ENCODE measurements around the gene COA8.

The COA8 gene

GRCh38 chr14:103576371-103577024, 13.7 kb downstream of the COA8 start:
- H3K4me3 ChIP-seq (ENCODE audit: low read length): no peak overlapping the region
- H3K23ac ChIP-seq (ENCODE audit: low read length): no peak overlapping the region
- peaks cover 3% of the 10 kb centered on the region for H3K36me3 ChIP-seq (ENCODE audit: control insufficient read depth, insufficient read depth, low read length)
- H3K4me1 ChIP-seq (ENCODE audit: control insufficient read depth, low read depth, low read length): no peaks in the 10 kb centered on the region
- H2BK15ac ChIP-seq (replicated peaks; ENCODE audit: low read depth): no peak overlapping the region
- H3K4ac ChIP-seq (ENCODE audit: low read depth, low read length): no peak overlapping the region
- no peak overlapping the region for H4K8ac ChIP-seq (ENCODE audit: low read depth, low read length)
- H2AK5ac ChIP-seq (ENCODE audit: low read length): no peak overlapping the region
- H3K79me1 ChIP-seq (ENCODE audit: low read length): no peaks in the 10 kb centered on the region
- H2BK5ac ChIP-seq (ENCODE audit: low read length): no peak overlapping the region
- H3K79me2 ChIP-seq (ENCODE audit: control insufficient read depth, insufficient read depth, low read length): no peaks in the 10 kb centered on the region
- DNase-seq: peak; percentile 72
- H2BK120ac ChIP-seq (ENCODE audit: low read depth, low read length): no peak overlapping the region
- no peak overlapping the region for H3K9ac ChIP-seq (ENCODE audit: low read length)
- WGBS (ENCODE audit: extremely low coverage, insufficient coverage, low lambda C conversion rate): no CpG with 5 or more reads among the region's 9 CpGs
- H3K27me3 ChIP-seq (ENCODE audit: insufficient read depth, low read length, poor library complexity): no peaks in the 10 kb centered on the region
- H4K5ac ChIP-seq (ENCODE audit: low read length): no peak overlapping the region
- H3K56ac ChIP-seq (ENCODE audit: low read length): no peak overlapping the region
- no peak overlapping the region for H3K4me2 ChIP-seq (ENCODE audit: low read length)
- no peak overlapping the region for H3K27ac ChIP-seq (ENCODE audit: low read depth, low read length)
- H3K18ac ChIP-seq (ENCODE audit: low read length): no peak overlapping the region

GRCh38 chr14:103578401-103579075, 15.8 kb downstream of the COA8 start:
- H3K4me3 ChIP-seq (ENCODE audit: low read length): no peak overlapping the region

GRCh38 chr14:103581206-103581605, 18.4 kb downstream of the COA8 start:
- H3K18ac ChIP-seq (ENCODE audit: low read length): no peak overlapping the region
- H3K27me3 ChIP-seq (ENCODE audit: insufficient read depth, low read length, poor library complexity): no peaks in the 10 kb centered on the region
- no peak for DNase-seq
- no peak overlapping the region for H3K4me2 ChIP-seq (ENCODE audit: low read length)
- H2BK120ac ChIP-seq (ENCODE audit: low read depth, low read length): no peak overlapping the region
- H3K79me2 ChIP-seq (ENCODE audit: control insufficient read depth, insufficient read depth, low read length): no peaks in the 10 kb centered on the region
- no peak overlapping the region for H2BK5ac ChIP-seq (ENCODE audit: low read length)
- no peak overlapping the region for H3K9ac ChIP-seq (ENCODE audit: low read length)
- no peak overlapping the region for H2AK5ac ChIP-seq (ENCODE audit: low read length)
- H3K79me1 ChIP-seq (ENCODE audit: low read length): no peaks in the 10 kb centered on the region
- no peak overlapping the region for H4K8ac ChIP-seq (ENCODE audit: low read depth, low read length)
- no CpG with 5 or more reads among the region's 11 CpGs for WGBS (ENCODE audit: extremely low coverage, insufficient coverage, low lambda C conversion rate)
- no peak overlapping the region for H3K4me3 ChIP-seq (ENCODE audit: low read length)
- H3K4ac ChIP-seq (ENCODE audit: low read depth, low read length): no peak overlapping the region
- no peak overlapping the region for H3K23ac ChIP-seq (ENCODE audit: low read length)
- H4K5ac ChIP-seq (ENCODE audit: low read length): no peak overlapping the region
- H3K27ac ChIP-seq (ENCODE audit: low read depth, low read length): no peak overlapping the region
- no peak overlapping the region for H2BK15ac ChIP-seq (replicated peaks; ENCODE audit: low read depth)
- no peaks in the 10 kb centered on the region for H3K36me3 ChIP-seq (ENCODE audit: control insufficient read depth, insufficient read depth, low read length)
- H3K4me1 ChIP-seq (ENCODE audit: control insufficient read depth, low read depth, low read length): no peaks in the 10 kb centered on the region
- H3K56ac ChIP-seq (ENCODE audit: low read length): no peak overlapping the region

More at GRCh38 chr14:103578401-103579075, 15.8 kb downstream of the COA8 start:
- Histone ChIP-seq H2BK15ac (replicated peaks; ENCODE audit: low read depth) (no peak overlapping the region), H2AK5ac (ENCODE audit: low read length) (no peak overlapping the region), H3K56ac (ENCODE audit: low read length) (no peak overlapping the region), H3K27ac (ENCODE audit: low read depth, low read length) (no peak overlapping the region), H2BK5ac (ENCODE audit: low read length) (no peak overlapping the region), H3K4ac (ENCODE audit: low read depth, low read length) (no peak overlapping the region), H3K9ac (ENCODE audit: low read length) (no peak overlapping the region), H3K79me2 (ENCODE audit: control insufficient read depth, insufficient read depth, low read length) (no peaks in the 10 kb centered on the region), H3K23ac (ENCODE audit: low read length) (no peak overlapping the region), H3K27me3 (ENCODE audit: insufficient read depth, low read length, poor library complexity) (no peaks in the 10 kb centered on the region), H3K4me1 (ENCODE audit: control insufficient read depth, low read depth, low read length) (no peaks in the 10 kb centered on the region), H3K79me1 (ENCODE audit: low read length) (no peaks in the 10 kb centered on the region), H3K36me3 (ENCODE audit: control insufficient read depth, insufficient read depth, low read length) (peaks cover 3% of the 10 kb centered on the region), H3K4me2 (ENCODE audit: low read length) (no peak overlapping the region), H4K5ac (ENCODE audit: low read length) (no peak overlapping the region), H4K8ac (ENCODE audit: low read depth, low read length) (no peak overlapping the region), H2BK120ac (ENCODE audit: low read depth, low read length) (no peak overlapping the region), H3K18ac (ENCODE audit: low read length) (no peak overlapping the region)
- DNase-seq: no peak
- no CpG with 5 or more reads among the region's 12 CpGs for WGBS (ENCODE audit: extremely low coverage, insufficient coverage, low lambda C conversion rate)

- Histone ChIP-seq H2AK5ac (ENCODE audit: low read length) (no peak overlapping the region), H3K4me3 (ENCODE audit: low read length) (no peak overlapping the region), H3K27me3 (ENCODE audit: insufficient read depth, low read length, poor library complexity) (no peaks in the 10 kb centered on the region), H3K23ac (ENCODE audit: low read length) (no peak overlapping the region), H3K56ac (ENCODE audit: low read length) (no peak overlapping the region), H4K8ac (ENCODE audit: low read depth, low read length) (no peak overlapping the region), H3K36me3 (ENCODE audit: control insufficient read depth, insufficient read depth, low read length) (no peaks in the 10 kb centered on the region), H3K79me1 (ENCODE audit: low read length) (no peaks in the 10 kb centered on the region), H3K4ac (ENCODE audit: low read depth, low read length) (no peak overlapping the region), H3K9ac (ENCODE audit: low read length) (no peak overlapping the region), H3K79me2 (ENCODE audit: control insufficient read depth, insufficient read depth, low read length) (no peaks in the 10 kb centered on the region), H3K4me2 (ENCODE audit: low read length) (no peak overlapping the region), H3K27ac (ENCODE audit: low read depth, low read length) (no peak overlapping the region), H2BK15ac (replicated peaks; ENCODE audit: low read depth) (no peak overlapping the region), H3K18ac (ENCODE audit: low read length) (no peak overlapping the region), H3K4me1 (ENCODE audit: control insufficient read depth, low read depth, low read length) (no peaks in the 10 kb centered on the region), H2BK5ac (ENCODE audit: low read length) (no peak overlapping the region), H4K5ac (ENCODE audit: low read length) (no peak overlapping the region), H2BK120ac (ENCODE audit: low read depth, low read length) (no peak overlapping the region)
- DNase-seq: no peak
- WGBS (ENCODE audit: extremely low coverage, insufficient coverage, low lambda C conversion rate): no CpG with 5 or more reads among the region's 26 CpGs
These were observed 19.4 kb downstream of the COA8 start for GRCh38 chr14:103581954-103582703.

GRCh38 chr14:103584326-103584915, 21.7 kb downstream of the COA8 start:
- WGBS (ENCODE audit: extremely low coverage, insufficient coverage, low lambda C conversion rate): no CpG with 5 or more reads among the region's 11 CpGs
- DNase-seq: no peak
- H3K56ac ChIP-seq (ENCODE audit: low read length): no peak overlapping the region
- no peaks in the 10 kb centered on the region for H3K27me3 ChIP-seq (ENCODE audit: insufficient read depth, low read length, poor library complexity)
- no peak overlapping the region for H3K4me2 ChIP-seq (ENCODE audit: low read length)
- H2AK5ac ChIP-seq (ENCODE audit: low read length): no peak overlapping the region
- no peak overlapping the region for H3K9ac ChIP-seq (ENCODE audit: low read length)
- no peak overlapping the region for H3K27ac ChIP-seq (ENCODE audit: low read depth, low read length)
- H2BK120ac ChIP-seq (ENCODE audit: low read depth, low read length): no peak overlapping the region
- no peak overlapping the region for H3K4me3 ChIP-seq (ENCODE audit: low read length)
- no peaks in the 10 kb centered on the region for H3K36me3 ChIP-seq (ENCODE audit: control insufficient read depth, insufficient read depth, low read length)
- no peaks in the 10 kb centered on the region for H3K79me2 ChIP-seq (ENCODE audit: control insufficient read depth, insufficient read depth, low read length)
- H2BK15ac ChIP-seq (replicated peaks; ENCODE audit: low read depth): no peak overlapping the region
- no peaks in the 10 kb centered on the region for H3K4me1 ChIP-seq (ENCODE audit: control insufficient read depth, low read depth, low read length)
- H3K18ac ChIP-seq (ENCODE audit: low read length): no peak overlapping the region
- no peak overlapping the region for H3K23ac ChIP-seq (ENCODE audit: low read length)
- H3K79me1 ChIP-seq (ENCODE audit: low read length): no peaks in the 10 kb centered on the region
- no peak overlapping the region for H4K5ac ChIP-seq (ENCODE audit: low read length)
- no peak overlapping the region for H4K8ac ChIP-seq (ENCODE audit: low read depth, low read length)
- H3K4ac ChIP-seq (ENCODE audit: low read depth, low read length): no peak overlapping the region
- H2BK5ac ChIP-seq (ENCODE audit: low read length): no peak overlapping the region
